Tibial artery (tissue), 4 donors: Measurements from ENCODE around the gene MSMB.
"Not testable (repeated sequence)": the region's sequence is repeated elsewhere in the genome, so short reads cannot be mapped to it uniquely, and the experiment has no call there.

ENCODE experiments used
- DNase-seq, 2 donors: peaks; one replicate each; pipeline ENCODE4 v3.0.0-alpha.2; 2019
- H3K27ac ChIP-seq, 2 donors: fragments of 200-600 bp; sonication (generic) in 1 of 2; 1 replicate in 1 of 2; 2 replicates in 1 of 2; pipeline ENCODE4 v1.5.1; 2018 to 2019; ENCODE audit warnings: mild to moderate bottlenecking in 1 of 2
- H3K27me3 ChIP-seq, 2 donors: fragments of 200-600 bp; sonication (generic) in 1 of 2; one replicate each; pipeline versions ENCODE4 v1.5.1 to v1.6.0; 2016 to 2019
- H3K36me3 ChIP-seq, 3 donors: fragments of 200-600 bp; sonication (generic) in 2 of 3; one replicate each; pipeline ENCODE4 v1.5.1; 2016 to 2019; ENCODE audit warnings: mild to moderate bottlenecking in 2 of 3
- H3K4me1 ChIP-seq, 4 donors: fragments of 200-600 bp; sonication (generic) in 2 of 4; 1 replicate in 3 of 4; 2 replicates in 1 of 4; pipeline ENCODE4 v1.5.1; 2016 to 2019
- H3K4me3 ChIP-seq, 2 donors: fragments of 200-600 bp; sonication (generic) in 1 of 2; 1 replicate in 1 of 2; 2 replicates in 1 of 2; pipeline ENCODE4 v1.5.1; 2018 to 2019; ENCODE audit warnings: mild to moderate bottlenecking in 2 of 2
- H3K9me3 ChIP-seq, 3 donors: fragments of 200-600 bp; sonication (generic) in 1 of 3; one replicate each; pipeline ENCODE4 v1.5.1; 2016 to 2019
- intact Hi-C: fragments of 100-400 bp; cut with DNase I; formaldehyde crosslinking; loops from one replicate; pipeline ENCODE4 v1.15.0; 2023; ENCODE audit warnings: low total_unique reads
- TF ChIP-seq, protein P1 (sequence below), 2 experiments: fragments of 200-600 bp in 1 of 2; fragments of 450-650 bp in 1 of 2; IDR thresholded peaks; one replicate each; pipeline ENCODE4 v1.5.1; 2017 to 2019; ENCODE audit warnings: antibody characterized with exemption in 2 of 2, mild to moderate bottlenecking in 1 of 2, moderate library complexity in 1 of 2

MSMB gene

DNA sequence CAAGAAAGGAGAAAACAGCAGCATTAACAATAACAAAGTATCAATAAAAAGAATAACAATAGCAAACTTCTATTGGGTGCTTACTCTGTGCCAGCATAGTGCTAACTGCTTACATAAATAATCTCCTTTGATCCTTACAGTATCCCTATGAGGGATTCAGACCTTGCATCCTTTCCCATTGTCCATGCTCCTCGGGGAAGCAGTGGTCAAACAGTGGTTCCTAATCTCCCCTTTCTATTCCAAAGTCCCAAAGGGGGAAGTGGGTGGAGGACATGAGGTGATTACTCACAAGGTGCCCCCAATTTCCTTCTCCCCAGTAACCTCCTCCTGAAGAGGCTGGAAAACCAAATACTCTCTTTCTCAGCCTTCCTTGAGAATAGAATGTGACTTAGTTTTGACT lies 22.0 kb upstream of the MSMB start:
- Histone ChIP-seq H3K4me1 (no peaks in the 10 kb centered on the region), H3K27ac (no peak overlapping the region), H3K9me3 (no peaks in the 10 kb centered on the region), H3K27me3 (no peaks in the 10 kb centered on the region), H3K36me3 (no peaks in the 10 kb centered on the region), H3K4me3 (no peak overlapping the region)
- intact Hi-C loops: no loop called here
- TF ChIP-seq, protein P1, sequence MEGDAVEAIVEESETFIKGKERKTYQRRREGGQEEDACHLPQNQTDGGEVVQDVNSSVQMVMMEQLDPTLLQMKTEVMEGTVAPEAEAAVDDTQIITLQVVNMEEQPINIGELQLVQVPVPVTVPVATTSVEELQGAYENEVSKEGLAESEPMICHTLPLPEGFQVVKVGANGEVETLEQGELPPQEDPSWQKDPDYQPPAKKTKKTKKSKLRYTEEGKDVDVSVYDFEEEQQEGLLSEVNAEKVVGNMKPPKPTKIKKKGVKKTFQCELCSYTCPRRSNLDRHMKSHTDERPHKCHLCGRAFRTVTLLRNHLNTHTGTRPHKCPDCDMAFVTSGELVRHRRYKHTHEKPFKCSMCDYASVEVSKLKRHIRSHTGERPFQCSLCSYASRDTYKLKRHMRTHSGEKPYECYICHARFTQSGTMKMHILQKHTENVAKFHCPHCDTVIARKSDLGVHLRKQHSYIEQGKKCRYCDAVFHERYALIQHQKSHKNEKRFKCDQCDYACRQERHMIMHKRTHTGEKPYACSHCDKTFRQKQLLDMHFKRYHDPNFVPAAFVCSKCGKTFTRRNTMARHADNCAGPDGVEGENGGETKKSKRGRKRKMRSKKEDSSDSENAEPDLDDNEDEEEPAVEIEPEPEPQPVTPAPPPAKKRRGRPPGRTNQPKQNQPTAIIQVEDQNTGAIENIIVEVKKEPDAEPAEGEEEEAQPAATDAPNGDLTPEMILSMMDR (IDR thresholded peaks at IDR 0.05): no peak
- DNase-seq: no peak

DNA sequence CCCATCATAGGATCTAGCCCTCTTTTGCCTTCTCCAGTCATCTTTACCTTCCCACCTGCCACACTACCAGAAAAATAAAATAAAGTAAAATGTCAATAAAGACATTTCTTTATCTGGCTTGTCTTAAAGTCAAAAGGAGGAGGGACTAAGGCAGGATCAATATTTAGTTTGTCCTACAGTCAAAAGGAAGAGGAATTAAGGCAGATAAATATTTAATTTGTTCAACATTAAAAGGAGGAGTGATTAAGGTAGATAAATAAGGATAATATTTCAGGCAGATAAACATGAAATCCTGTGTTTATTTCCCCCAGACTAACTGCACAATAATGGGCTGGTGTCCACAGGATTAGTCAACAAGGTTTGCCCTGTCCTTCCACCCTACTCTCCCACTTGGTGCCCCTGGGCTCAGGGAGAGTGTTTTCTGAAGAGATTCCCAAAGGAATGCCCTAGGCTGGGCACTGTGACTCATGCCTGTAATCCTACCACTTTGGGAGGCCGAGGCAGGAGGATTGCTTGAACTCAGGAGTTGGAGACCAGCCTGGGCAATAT lies 18.3 kb upstream of the MSMB start:
- no peak for DNase-seq
- TF ChIP-seq, protein P1 (IDR thresholded peaks at IDR 0.05): no peak
- no peaks in the 10 kb centered on the region for H3K27me3 ChIP-seq
- no peaks in the 10 kb centered on the region for H3K4me1 ChIP-seq
- no peak overlapping the region for H3K4me3 ChIP-seq
- H3K27ac ChIP-seq: no peak overlapping the region
- intact Hi-C loops: no loop called here
- no peaks in the 10 kb centered on the region for H3K36me3 ChIP-seq
- no peaks in the 10 kb centered on the region for H3K9me3 ChIP-seq

DNA sequence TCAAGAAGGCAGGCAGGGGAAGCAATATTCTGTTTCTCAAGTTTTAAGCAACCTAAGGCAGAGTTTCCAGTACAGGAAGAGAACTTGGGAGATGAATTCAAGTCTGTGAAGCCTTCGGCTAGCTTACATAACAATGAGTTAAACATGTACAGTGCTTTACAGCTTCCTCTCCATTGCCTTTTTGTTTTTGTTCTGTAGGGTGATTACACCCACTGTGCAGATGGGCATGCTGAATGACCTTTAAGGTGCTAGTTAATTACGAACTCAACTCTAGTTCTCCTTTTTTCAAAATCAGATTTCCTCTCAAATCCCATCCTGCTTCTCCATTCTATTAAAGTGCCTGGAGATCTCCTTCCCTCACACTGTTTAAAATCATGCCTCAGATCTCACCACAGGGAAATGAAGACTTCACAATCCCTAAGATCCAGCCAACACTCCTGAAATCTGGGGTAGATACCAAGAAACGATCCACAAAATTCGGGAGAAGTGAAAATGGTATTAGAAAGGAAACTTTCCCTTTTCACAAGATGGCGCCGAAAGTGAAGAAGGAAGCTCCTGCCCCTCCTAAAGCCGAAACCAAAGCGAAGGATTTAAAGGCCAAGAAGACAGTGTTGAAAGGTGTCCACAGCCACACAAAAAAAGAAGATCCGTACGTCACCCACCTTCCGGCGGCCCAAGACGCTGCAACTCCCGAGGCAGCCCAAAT lies 16.8 kb upstream of the MSMB start:
- Histone ChIP-seq H3K36me3 (no peaks in the 10 kb centered on the region), H3K4me1 (no peaks in the 10 kb centered on the region), H3K27me3 (no peaks in the 10 kb centered on the region), H3K9me3 (no peaks in the 10 kb centered on the region), H3K4me3 (no peak overlapping the region), H3K27ac (no peak overlapping the region)
- no peak for DNase-seq
- intact Hi-C loops: no loop called here
- TF ChIP-seq, protein P1 (IDR thresholded peaks at IDR 0.05): no peak

DNA sequence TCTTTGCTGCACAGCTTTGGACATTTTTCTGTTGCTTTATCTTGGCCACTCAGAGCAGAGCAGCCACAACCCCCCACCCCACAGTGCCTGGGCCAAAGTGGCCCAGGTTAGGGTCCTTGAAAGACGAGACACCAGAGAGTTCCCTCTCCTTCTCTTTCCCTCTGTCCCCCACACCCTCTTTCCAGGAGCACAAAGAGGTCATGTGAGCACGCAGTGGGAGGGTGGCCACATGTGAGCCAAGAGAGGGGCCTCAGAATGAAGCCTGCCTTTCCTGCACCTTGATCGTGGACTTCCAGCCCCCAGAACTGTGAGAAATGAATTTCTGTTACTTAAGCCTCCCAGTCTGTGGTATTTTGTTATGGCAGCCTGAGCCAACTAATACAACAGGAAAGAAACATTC lies 14.6 kb upstream of the MSMB start:
- H3K36me3 ChIP-seq: no peaks in the 10 kb centered on the region
- no peak overlapping the region for H3K27ac ChIP-seq
- no peaks in the 10 kb centered on the region for H3K4me1 ChIP-seq
- no peaks in the 10 kb centered on the region for H3K27me3 ChIP-seq
- no peak for DNase-seq
- no peak overlapping the region for H3K4me3 ChIP-seq
- no peaks in the 10 kb centered on the region for H3K9me3 ChIP-seq
- intact Hi-C loops: no loop called here
- TF ChIP-seq, protein P1 (IDR thresholded peaks at IDR 0.05): no peak

DNA sequence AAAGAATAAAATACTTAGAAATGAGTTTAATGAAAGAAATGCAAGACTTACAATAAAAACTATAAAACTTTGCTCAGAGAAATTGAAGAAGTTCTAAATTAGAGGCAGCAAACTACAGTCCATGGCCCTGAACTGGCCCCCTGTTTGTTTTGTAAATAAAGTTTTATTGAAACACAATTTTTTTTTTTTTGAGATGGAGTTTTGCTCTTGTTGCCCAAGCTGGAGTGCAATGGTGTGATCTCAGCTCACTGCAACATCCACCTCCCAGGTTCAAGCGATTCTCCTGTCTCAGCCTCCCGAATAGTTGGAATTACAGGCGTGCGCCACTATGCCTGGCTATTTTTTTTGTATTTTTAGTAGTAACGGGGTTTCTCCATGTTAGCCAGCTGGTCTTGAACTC lies 11.9 kb upstream of the MSMB start:
- H3K27me3 ChIP-seq, H3K4me3 ChIP-seq, H3K36me3 ChIP-seq, intact Hi-C loops, H3K9me3 ChIP-seq, H3K4me1 ChIP-seq, H3K27ac ChIP-seq, DNase-seq: not testable (repeated sequence)

DNA sequence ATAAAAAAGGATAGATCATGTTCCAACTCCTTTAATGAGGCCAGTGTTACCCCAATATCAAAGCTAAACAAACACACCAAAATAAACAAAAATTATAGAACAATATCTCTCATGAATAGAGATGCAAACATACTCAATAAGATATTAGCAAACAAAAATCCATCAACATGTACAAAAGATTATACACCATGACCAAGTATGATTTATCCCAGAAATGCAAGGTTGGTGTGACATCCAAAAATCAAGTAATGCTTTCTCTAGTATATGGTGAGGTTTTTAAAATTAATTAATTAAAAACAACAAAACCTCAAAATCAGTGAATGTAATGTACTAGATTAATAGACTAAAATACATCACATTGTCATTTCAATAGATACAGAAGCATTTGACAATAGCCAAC lies 11.0 kb upstream of the MSMB start:
- intact Hi-C loops: no loop called here
- no peak for DNase-seq
- H3K27me3 ChIP-seq: peaks cover 0 to 3% of the 10 kb centered on the region in 2 donors
- H3K9me3 ChIP-seq: no peaks in the 10 kb centered on the region
- TF ChIP-seq, protein P1 (IDR thresholded peaks at IDR 0.05): no peak
- H3K27ac ChIP-seq: no peak overlapping the region
- no peaks in the 10 kb centered on the region for H3K36me3 ChIP-seq
- no peaks in the 10 kb centered on the region for H3K4me1 ChIP-seq
- H3K4me3 ChIP-seq: no peak overlapping the region
